GM23338 (cell line): Measurements from ENCODE around the gene LOXHD1. TPM values are rescaled to one million over a fixed set of nuclear protein-coding genes. Genes with fewer than 3 reads are reported as not detected.

Experiments
- ATAC-seq: fragments of 200-7000 bp; cut with Tn5 transposase; 3 replicates; pipeline ENCODE4 v1.9.1; 2020
- DNase-seq: peaks from one replicate; pipeline ENCODE4 v3.0.0-alpha.2; 2015; ENCODE audit warnings: low spot score
- H2AFZ ChIP-seq: fragments of 200-600 bp; sonication (generic); 2 replicates; pipeline ENCODE4 v1.8.0; 2016; ENCODE audit warnings: antibody characterized with exemption, mild to moderate bottlenecking, moderate library complexity
- H3F3A ChIP-seq: fragments of 200-600 bp; sonication (generic); replicated peaks from 2 replicates; pipeline ENCODE4 v1.8.0; 2017; ENCODE audit warnings: antibody characterized with exemption, mixed run types, low read depth
- H3K27ac ChIP-seq: fragments of 200-600 bp; sonication (generic); 2 replicates; pipeline ENCODE4 v1.6.1; 2016; ENCODE audit warnings: low read depth
- H3K27me3 ChIP-seq: fragments of 200-600 bp; sonication (generic); 2 replicates; pipeline ENCODE4 v1.8.0; 2016; ENCODE audit warnings: mild to moderate bottlenecking, mixed run types, moderate library complexity; ENCODE audit not compliant: insufficient read depth
- H3K36me3 ChIP-seq: fragments of 200-600 bp; sonication (generic); 2 replicates; pipeline ENCODE4 v1.8.0; 2016; ENCODE audit warnings: mild to moderate bottlenecking; ENCODE audit not compliant: insufficient read depth
- H3K4me1 ChIP-seq: fragments of 200-600 bp; sonication (generic); 2 replicates; pipeline ENCODE4 v1.8.0; 2016; ENCODE audit warnings: mild to moderate bottlenecking, moderate library complexity; ENCODE audit not compliant: insufficient read depth
- H3K4me2 ChIP-seq: fragments of 200-600 bp; sonication (generic); 2 replicates; pipeline ENCODE4 v1.7.1; 2017; ENCODE audit warnings: mixed run types
- H3K4me3 ChIP-seq: fragments of 200-600 bp; sonication (generic); 2 replicates; pipeline ENCODE4 v1.6.1; 2016; ENCODE audit warnings: mixed run types
- H3K79me2 ChIP-seq: fragments of 200-600 bp; sonication (generic); replicated peaks from 2 replicates; pipeline ENCODE4 v1.8.0; 2017; ENCODE audit warnings: mild to moderate bottlenecking; ENCODE audit not compliant: insufficient read depth
- H3K9me2 ChIP-seq: fragments of 200-600 bp; sonication (generic); 2 replicates; pipeline ENCODE4 v1.8.0; 2017; ENCODE audit not compliant: insufficient read depth
- H4K20me1 ChIP-seq: fragments of 200-600 bp; sonication (generic); replicated peaks from 2 replicates; pipeline ENCODE4 v1.8.0; 2017; ENCODE audit warnings: mild to moderate bottlenecking; ENCODE audit not compliant: insufficient read depth
- H3K27ac Mint-ChIP-seq: 2 replicates; pipeline ENCODE4 v1.8.0; 2020; ENCODE audit warnings: inconsistent platforms, mild to moderate bottlenecking, moderate library complexity, mixed read lengths
- H3K27me3 Mint-ChIP-seq: 3 replicates; pipeline ENCODE4 v1.8.0; 2022; ENCODE audit warnings: low read depth, mild to moderate bottlenecking, moderate library complexity, mixed read lengths, inconsistent platforms; ENCODE audit not compliant: insufficient read depth, poor library complexity
- H3K36me3 Mint-ChIP-seq: 3 replicates; pipeline ENCODE4 v1.8.0; 2021; ENCODE audit warnings: low read depth, mild to moderate bottlenecking, inconsistent platforms, moderate library complexity, mixed read lengths
- H3K4me1 Mint-ChIP-seq: 3 replicates; pipeline ENCODE4 v1.8.0; 2020; ENCODE audit warnings: mild to moderate bottlenecking, inconsistent platforms, mixed read lengths
- H3K4me3 Mint-ChIP-seq: 3 replicates; pipeline ENCODE4 v1.8.0; 2021; ENCODE audit warnings: moderate library complexity, mild to moderate bottlenecking, inconsistent platforms, mixed read lengths
- H3K9me3 Mint-ChIP-seq: 3 replicates; pipeline ENCODE4 v1.8.0; 2020; ENCODE audit warnings: moderate library complexity, mild to moderate bottlenecking, inconsistent platforms, mixed read lengths
- CREB1 ChIP-seq: fragments of 250-450 bp; sonication (Bioruptor Pico); IDR thresholded peaks from 2 replicates; pipeline ENCODE4 v1.5.0; 2020; ENCODE audit warnings: low read depth, mild to moderate bottlenecking, moderate library complexity
- EZH2 ChIP-seq: fragments of 200-600 bp; sonication (generic); IDR thresholded peaks from one replicate; pipeline ENCODE4 v1.8.0; 2017; ENCODE audit warnings: antibody characterized with exemption, mild to moderate bottlenecking, low read depth; ENCODE audit not compliant: unreplicated experiment
- EZH2phosphoT487 ChIP-seq: fragments of 200-600 bp; sonication (generic); IDR thresholded peaks from one replicate; pipeline ENCODE4 v1.8.1; 2018; ENCODE audit warnings: antibody characterized with exemption; ENCODE audit not compliant: unreplicated experiment
- JUNB ChIP-seq: IDR thresholded peaks from one replicate; pipeline ENCODE4 v1.6.1; 2016; ENCODE audit warnings: antibody characterized with exemption; ENCODE audit not compliant: unreplicated experiment
- NANOG ChIP-seq: IDR thresholded peaks from 2 replicates; pipeline ENCODE4 v1.6.1; 2016; ENCODE audit warnings: antibody characterized with exemption, borderline replicate concordance
- POLR2AphosphoS5 ChIP-seq: IDR thresholded peaks from 2 replicates; pipeline ENCODE4 v1.6.1; 2016; ENCODE audit warnings: antibody characterized with exemption, low read depth
- STAT1 ChIP-seq: IDR thresholded peaks from one replicate; pipeline ENCODE4 v1.6.1; 2016; ENCODE audit warnings: antibody characterized with exemption; ENCODE audit not compliant: unreplicated experiment
- ZNF114 ChIP-seq: fragments of 250-450 bp; sonication (Bioruptor Pico); IDR thresholded peaks from 2 replicates; pipeline ENCODE4 v1.5.0; 2020; ENCODE audit warnings: mild to moderate bottlenecking, moderate library complexity
- ZNF331 ChIP-seq: fragments of 250-450 bp; sonication (Bioruptor Pico); IDR thresholded peaks from 2 replicates; pipeline ENCODE4 v1.5.0; 2020; ENCODE audit warnings: low read depth, mild to moderate bottlenecking, moderate library complexity
- polyA plus RNA-seq: library from polyadenylated mRNA; unstranded; fragments of >200 nt; fragmentation: Nextera tagmentation; extraction: Ambion mirVana; gene quantifications from 2 replicates; pipeline ENCODE4 v1.2.1, GENCODE V29; 2016
- total RNA-seq: library from RNA; depleted of rRNA; stranded (reverse); fragments of >200 nt; shearing (Covaris generic); gene quantifications from 2 replicates; pipeline ENCODE4 v1.2.3, GENCODE V29; 2014
- TF ChIP-seq, protein P1 (sequence below), 2 experiments: fragments of 200-600 bp in 1 of 2; sonication (generic) in 1 of 2; conservative IDR thresholded peaks; 2 replicates each; pipeline versions ENCODE4 v1.5.1 to v1.6.1; 2016 to 2017; ENCODE audit warnings: antibody characterized with exemption in 2 of 2, low read depth in 2 of 2, mild to moderate bottlenecking in 2 of 2, moderate library complexity in 1 of 2
- TF ChIP-seq, protein P2 (sequence below): IDR thresholded peaks from 2 replicates; pipeline ENCODE4 v1.6.1; 2016; ENCODE audit warnings: antibody characterized with exemption
- TF ChIP-seq, protein P3 (sequence below): fragments of 250-450 bp; sonication (Bioruptor Pico); IDR thresholded peaks from 2 replicates; pipeline ENCODE4 v1.5.0; 2020; ENCODE audit warnings: mild to moderate bottlenecking, moderate library complexity
- TF ChIP-seq, protein P4 (sequence below): IDR thresholded peaks from one replicate; pipeline ENCODE4 v1.6.1; 2018; ENCODE audit warnings: antibody characterized with exemption; ENCODE audit not compliant: unreplicated experiment

The LOXHD1 gene
- total and polyA plus RNA-seq, 2 experiments from 2014 or later, result 0.17 TPM; not detected in 1

DNA sequence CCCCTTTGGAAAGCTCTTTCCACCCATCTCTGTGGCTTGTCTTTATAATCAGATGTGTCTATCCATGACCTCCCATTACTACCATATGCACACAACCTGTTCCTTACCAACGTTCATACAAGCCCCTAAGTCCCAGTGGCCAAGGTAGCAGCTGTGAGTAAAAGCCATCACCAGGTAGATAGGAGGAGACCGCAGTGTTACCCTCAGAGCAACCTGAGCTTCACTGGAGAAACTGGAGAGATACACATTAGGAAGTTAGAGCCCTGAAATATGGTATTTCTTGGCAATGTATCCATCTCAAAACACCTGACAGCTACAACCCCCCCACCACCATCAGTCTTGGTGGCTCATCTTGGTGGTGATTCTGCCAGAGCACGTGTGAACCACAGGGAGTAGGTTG lies 26.0 kb downstream of the LOXHD1 start:
- Mint-ChIP-seq H3K27me3 (no peaks in the 10 kb centered on the region), H3K9me3 (no peaks in the 10 kb centered on the region)
- no peaks in the 10 kb centered on the region for H3K4me1 ChIP-seq

More for the DNA sequence above, 26.0 kb downstream of the LOXHD1 start:
- Histone ChIP-seq H2AFZ (no peak overlapping the region), H4K20me1 (no peaks in the 10 kb centered on the region), H3K4me3 (no peak overlapping the region), H3F3A (no peaks in the 10 kb centered on the region), H3K9me2 (no peaks in the 10 kb centered on the region; the same call in 1 of the 2 replicates), H3K4me2 (no peak overlapping the region), H3K27me3 (no peaks in the 10 kb centered on the region), H3K79me2 (no peaks in the 10 kb centered on the region), H3K36me3 (no peaks in the 10 kb centered on the region), H3K27ac (no peak overlapping the region)
- Mint-ChIP-seq H3K36me3 (no peaks in the 10 kb centered on the region), H3K27ac (no peak overlapping the region), H3K4me1 (no peaks in the 10 kb centered on the region), H3K4me3 (no peak overlapping the region)
- ATAC-seq (no peak), DNase-seq (no peak)
- TF ChIP-seq CREB1 (CRISPR knock-in tag) (no peak), STAT1 (no peak), POLR2AphosphoS5 (no peak), ZNF331 (CRISPR knock-in tag) (no peak), JUNB (no peak), EZH2phosphoT487 (no peak), NANOG (no peak), EZH2 (no peak), ZNF114 (CRISPR knock-in tag) (no peak)
- TF ChIP-seq, protein P1, sequence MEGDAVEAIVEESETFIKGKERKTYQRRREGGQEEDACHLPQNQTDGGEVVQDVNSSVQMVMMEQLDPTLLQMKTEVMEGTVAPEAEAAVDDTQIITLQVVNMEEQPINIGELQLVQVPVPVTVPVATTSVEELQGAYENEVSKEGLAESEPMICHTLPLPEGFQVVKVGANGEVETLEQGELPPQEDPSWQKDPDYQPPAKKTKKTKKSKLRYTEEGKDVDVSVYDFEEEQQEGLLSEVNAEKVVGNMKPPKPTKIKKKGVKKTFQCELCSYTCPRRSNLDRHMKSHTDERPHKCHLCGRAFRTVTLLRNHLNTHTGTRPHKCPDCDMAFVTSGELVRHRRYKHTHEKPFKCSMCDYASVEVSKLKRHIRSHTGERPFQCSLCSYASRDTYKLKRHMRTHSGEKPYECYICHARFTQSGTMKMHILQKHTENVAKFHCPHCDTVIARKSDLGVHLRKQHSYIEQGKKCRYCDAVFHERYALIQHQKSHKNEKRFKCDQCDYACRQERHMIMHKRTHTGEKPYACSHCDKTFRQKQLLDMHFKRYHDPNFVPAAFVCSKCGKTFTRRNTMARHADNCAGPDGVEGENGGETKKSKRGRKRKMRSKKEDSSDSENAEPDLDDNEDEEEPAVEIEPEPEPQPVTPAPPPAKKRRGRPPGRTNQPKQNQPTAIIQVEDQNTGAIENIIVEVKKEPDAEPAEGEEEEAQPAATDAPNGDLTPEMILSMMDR (conservative IDR thresholded peaks at IDR 0.05; ENCODE audit: low read depth in 2 of 2), result no peak
- TF ChIP-seq, protein P2, sequence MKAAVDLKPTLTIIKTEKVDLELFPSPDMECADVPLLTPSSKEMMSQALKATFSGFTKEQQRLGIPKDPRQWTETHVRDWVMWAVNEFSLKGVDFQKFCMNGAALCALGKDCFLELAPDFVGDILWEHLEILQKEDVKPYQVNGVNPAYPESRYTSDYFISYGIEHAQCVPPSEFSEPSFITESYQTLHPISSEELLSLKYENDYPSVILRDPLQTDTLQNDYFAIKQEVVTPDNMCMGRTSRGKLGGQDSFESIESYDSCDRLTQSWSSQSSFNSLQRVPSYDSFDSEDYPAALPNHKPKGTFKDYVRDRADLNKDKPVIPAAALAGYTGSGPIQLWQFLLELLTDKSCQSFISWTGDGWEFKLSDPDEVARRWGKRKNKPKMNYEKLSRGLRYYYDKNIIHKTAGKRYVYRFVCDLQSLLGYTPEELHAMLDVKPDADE, result no peak
- TF ChIP-seq, protein P3, sequence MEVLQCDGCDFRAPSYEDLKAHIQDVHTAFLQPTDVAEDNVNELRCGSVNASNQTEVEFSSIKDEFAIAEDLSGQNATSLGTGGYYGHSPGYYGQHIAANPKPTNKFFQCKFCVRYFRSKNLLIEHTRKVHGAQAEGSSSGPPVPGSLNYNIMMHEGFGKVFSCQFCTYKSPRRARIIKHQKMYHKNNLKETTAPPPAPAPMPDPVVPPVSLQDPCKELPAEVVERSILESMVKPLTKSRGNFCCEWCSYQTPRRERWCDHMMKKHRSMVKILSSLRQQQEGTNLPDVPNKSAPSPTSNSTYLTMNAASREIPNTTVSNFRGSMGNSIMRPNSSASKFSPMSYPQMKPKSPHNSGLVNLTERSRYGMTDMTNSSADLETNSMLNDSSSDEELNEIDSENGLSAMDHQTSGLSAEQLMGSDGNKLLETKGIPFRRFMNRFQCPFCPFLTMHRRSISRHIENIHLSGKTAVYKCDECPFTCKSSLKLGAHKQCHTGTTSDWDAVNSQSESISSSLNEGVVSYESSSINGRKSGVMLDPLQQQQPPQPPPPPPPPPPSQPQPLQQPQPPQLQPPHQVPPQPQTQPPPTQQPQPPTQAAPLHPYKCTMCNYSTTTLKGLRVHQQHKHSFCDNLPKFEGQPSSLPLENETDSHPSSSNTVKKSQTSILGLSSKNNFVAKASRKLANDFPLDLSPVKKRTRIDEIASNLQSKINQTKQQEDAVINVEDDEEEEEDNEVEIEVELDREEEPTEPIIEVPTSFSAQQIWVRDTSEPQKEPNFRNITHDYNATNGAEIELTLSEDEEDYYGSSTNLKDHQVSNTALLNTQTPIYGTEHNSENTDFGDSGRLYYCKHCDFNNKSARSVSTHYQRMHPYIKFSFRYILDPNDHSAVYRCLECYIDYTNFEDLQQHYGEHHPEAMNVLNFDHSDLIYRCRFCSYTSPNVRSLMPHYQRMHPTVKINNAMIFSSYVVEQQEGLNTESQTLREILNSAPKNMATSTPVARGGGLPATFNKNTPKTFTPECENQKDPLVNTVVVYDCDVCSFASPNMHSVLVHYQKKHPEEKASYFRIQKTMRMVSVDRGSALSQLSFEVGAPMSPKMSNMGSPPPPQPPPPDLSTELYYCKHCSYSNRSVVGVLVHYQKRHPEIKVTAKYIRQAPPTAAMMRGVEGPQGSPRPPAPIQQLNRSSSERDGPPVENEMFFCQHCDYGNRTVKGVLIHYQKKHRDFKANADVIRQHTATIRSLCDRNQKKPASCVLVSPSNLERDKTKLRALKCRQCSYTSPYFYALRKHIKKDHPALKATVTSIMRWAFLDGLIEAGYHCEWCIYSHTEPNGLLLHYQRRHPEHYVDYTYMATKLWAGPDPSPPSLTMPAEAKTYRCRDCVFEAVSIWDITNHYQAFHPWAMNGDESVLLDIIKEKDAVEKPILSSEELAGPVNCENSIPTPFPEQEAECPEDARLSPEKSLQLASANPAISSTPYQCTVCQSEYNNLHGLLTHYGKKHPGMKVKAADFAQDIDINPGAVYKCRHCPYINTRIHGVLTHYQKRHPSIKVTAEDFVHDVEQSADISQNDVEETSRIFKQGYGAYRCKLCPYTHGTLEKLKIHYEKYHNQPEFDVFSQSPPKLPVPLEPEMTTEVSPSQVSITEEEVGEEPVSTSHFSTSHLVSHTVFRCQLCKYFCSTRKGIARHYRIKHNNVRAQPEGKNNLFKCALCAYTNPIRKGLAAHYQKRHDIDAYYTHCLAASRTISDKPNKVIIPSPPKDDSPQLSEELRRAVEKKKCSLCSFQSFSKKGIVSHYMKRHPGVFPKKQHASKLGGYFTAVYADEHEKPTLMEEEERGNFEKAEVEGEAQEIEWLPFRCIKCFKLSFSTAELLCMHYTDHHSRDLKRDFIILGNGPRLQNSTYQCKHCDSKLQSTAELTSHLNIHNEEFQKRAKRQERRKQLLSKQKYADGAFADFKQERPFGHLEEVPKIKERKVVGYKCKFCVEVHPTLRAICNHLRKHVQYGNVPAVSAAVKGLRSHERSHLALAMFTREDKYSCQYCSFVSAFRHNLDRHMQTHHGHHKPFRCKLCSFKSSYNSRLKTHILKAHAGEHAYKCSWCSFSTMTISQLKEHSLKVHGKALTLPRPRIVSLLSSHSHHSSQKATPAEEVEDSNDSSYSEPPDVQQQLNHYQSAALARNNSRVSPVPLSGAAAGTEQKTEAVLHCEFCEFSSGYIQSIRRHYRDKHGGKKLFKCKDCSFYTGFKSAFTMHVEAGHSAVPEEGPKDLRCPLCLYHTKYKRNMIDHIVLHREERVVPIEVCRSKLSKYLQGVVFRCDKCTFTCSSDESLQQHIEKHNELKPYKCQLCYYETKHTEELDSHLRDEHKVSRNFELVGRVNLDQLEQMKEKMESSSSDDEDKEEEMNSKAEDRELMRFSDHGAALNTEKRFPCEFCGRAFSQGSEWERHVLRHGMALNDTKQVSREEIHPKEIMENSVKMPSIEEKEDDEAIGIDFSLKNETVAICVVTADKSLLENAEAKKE (CRISPR knock-in tag), result no peak
- TF ChIP-seq, protein P4, sequence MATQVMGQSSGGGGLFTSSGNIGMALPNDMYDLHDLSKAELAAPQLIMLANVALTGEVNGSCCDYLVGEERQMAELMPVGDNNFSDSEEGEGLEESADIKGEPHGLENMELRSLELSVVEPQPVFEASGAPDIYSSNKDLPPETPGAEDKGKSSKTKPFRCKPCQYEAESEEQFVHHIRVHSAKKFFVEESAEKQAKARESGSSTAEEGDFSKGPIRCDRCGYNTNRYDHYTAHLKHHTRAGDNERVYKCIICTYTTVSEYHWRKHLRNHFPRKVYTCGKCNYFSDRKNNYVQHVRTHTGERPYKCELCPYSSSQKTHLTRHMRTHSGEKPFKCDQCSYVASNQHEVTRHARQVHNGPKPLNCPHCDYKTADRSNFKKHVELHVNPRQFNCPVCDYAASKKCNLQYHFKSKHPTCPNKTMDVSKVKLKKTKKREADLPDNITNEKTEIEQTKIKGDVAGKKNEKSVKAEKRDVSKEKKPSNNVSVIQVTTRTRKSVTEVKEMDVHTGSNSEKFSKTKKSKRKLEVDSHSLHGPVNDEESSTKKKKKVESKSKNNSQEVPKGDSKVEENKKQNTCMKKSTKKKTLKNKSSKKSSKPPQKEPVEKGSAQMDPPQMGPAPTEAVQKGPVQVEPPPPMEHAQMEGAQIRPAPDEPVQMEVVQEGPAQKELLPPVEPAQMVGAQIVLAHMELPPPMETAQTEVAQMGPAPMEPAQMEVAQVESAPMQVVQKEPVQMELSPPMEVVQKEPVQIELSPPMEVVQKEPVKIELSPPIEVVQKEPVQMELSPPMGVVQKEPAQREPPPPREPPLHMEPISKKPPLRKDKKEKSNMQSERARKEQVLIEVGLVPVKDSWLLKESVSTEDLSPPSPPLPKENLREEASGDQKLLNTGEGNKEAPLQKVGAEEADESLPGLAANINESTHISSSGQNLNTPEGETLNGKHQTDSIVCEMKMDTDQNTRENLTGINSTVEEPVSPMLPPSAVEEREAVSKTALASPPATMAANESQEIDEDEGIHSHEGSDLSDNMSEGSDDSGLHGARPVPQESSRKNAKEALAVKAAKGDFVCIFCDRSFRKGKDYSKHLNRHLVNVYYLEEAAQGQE, result no peak
